ENCODE results near the gene GPC5. TPM values are rescaled to one million over a fixed set of nuclear protein-coding genes. Genes with fewer than 3 reads are reported as not detected.

The GPC5 gene
- total RNA-seq, 1 experiment from 2014 or later = 0.26 TPM

DNA sequence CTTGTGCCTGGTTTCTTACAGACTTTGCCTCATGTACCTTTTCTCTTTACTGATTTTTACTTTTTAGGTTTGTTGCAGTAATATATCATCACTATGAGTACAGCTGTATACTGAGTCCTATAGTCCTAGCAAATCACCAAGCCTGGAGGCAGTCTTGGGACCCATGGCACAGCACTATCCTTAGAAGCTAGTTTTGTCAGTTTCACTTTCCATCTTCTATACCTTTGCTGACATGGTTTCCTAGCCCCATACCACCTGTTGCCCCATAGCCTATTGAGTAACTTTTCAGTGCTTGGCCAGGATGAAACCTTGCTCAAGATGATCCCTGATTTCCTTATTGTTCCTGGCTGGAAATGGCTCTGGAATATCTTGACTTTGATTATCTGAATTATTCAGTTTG lies 826.4 kb downstream of the GPC5 start:
- no peak overlapping the region for H3K27ac ChIP-seq (ENCODE audit: low read length)
- no peak for ATAC-seq
- DNase-seq (ENCODE audit: low read depth, low spot score) = no peak
- no peaks in the 10 kb centered on the region for H3K9me3 ChIP-seq (ENCODE audit: control insufficient read depth, insufficient read depth, low read depth, low read length)
- no TSS peak for BruUV-seq (replicated peaks)
- intact Hi-C loops (cut with micrococcal nuclease; ENCODE audit: unreplicated experiment) = no loop called here
- H3K27me3 ChIP-seq (ENCODE audit: control insufficient read depth, insufficient read depth, low read length) = no peaks in the 10 kb centered on the region
- TF ChIP-seq REST (IDR thresholded peaks at IDR 0.05; ENCODE audit: insufficient read depth in 1 of 2, low read depth in 2 of 2, low read length in 1 of 2) (no peak), SIN3A (IDR thresholded peaks at IDR 0.05; ENCODE audit: borderline replicate concordance, insufficient read depth, low read depth, low read length) (no peak)
- TF ChIP-seq, protein P1, sequence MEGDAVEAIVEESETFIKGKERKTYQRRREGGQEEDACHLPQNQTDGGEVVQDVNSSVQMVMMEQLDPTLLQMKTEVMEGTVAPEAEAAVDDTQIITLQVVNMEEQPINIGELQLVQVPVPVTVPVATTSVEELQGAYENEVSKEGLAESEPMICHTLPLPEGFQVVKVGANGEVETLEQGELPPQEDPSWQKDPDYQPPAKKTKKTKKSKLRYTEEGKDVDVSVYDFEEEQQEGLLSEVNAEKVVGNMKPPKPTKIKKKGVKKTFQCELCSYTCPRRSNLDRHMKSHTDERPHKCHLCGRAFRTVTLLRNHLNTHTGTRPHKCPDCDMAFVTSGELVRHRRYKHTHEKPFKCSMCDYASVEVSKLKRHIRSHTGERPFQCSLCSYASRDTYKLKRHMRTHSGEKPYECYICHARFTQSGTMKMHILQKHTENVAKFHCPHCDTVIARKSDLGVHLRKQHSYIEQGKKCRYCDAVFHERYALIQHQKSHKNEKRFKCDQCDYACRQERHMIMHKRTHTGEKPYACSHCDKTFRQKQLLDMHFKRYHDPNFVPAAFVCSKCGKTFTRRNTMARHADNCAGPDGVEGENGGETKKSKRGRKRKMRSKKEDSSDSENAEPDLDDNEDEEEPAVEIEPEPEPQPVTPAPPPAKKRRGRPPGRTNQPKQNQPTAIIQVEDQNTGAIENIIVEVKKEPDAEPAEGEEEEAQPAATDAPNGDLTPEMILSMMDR (IDR thresholded peaks at IDR 0.05) = no peak
- no peaks in the 10 kb centered on the region for H3K36me3 ChIP-seq (ENCODE audit: control insufficient read depth, insufficient read depth, low read length)
- ChIA-PET POLR2A (no interaction called here), CTCF (no interaction called here)
- H3K4me1 ChIP-seq (ENCODE audit: control insufficient read depth, insufficient read depth, low read length) = no peaks in the 10 kb centered on the region
- in situ Hi-C loops (cut with HindIII; ENCODE audit: low pct_unique_long_range_greater_than_20kb, low sequenced_read_pairs) = no loop called here
- H3K4me3 ChIP-seq (ENCODE audit: low read depth in 2 of 2, low read length in 2 of 2) = no peak overlapping the region

DNA sequence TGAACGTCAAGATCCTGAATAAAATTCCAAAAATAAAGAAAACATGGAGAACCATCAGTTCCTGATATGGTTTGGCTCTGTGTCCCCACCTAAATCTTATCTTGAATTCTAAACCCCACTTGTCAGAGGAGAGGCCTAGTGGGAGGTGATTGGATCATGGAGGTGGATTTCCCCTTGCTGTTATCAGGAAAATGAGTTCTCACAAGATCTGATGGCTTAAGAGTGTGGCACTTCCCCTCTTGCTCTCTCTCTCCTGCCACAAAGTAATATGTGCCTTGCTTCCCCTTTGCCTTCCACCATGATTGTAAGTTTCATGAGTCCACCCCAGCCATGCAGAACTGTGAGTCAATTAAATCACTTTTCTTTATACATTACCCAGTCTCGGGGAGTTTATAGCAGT lies 827.4 kb downstream of the GPC5 start:
- Histone ChIP-seq H3K4me1 (ENCODE audit: control insufficient read depth, insufficient read depth, low read length) (no peaks in the 10 kb centered on the region), H3K36me3 (ENCODE audit: control insufficient read depth, insufficient read depth, low read length) (no peaks in the 10 kb centered on the region), H3K9me3 (ENCODE audit: control insufficient read depth, insufficient read depth, low read depth, low read length) (no peaks in the 10 kb centered on the region), H3K27me3 (ENCODE audit: control insufficient read depth, insufficient read depth, low read length) (no peaks in the 10 kb centered on the region), H3K27ac (ENCODE audit: low read length) (no peak overlapping the region), H3K4me3 (ENCODE audit: low read depth in 2 of 2, low read length in 2 of 2) (no peak overlapping the region)
- intact Hi-C loops (cut with micrococcal nuclease; ENCODE audit: unreplicated experiment) = no loop called here
- CTCF ChIA-PET = no interaction called here
- POLR2A ChIA-PET = no interaction called here
- in situ Hi-C loops (cut with HindIII; ENCODE audit: low pct_unique_long_range_greater_than_20kb, low sequenced_read_pairs) = no loop called here
- BruUV-seq (replicated peaks) = no TSS peak
- TF ChIP-seq REST (IDR thresholded peaks at IDR 0.05; ENCODE audit: insufficient read depth in 1 of 2, low read depth in 2 of 2, low read length in 1 of 2) (no peak), SIN3A (IDR thresholded peaks at IDR 0.05; ENCODE audit: borderline replicate concordance, insufficient read depth, low read depth, low read length) (no peak), POLR2AphosphoS5 (IDR thresholded peaks at IDR 0.05; ENCODE audit: low read depth, low read length) (no peak), TCF7L2 (IDR thresholded peaks at IDR 0.05; ENCODE audit: low read depth, low read length) (no peak)
- TF ChIP-seq, protein P1 (IDR thresholded peaks at IDR 0.05) = no peak
- no peak for DNase-seq (ENCODE audit: low read depth, low spot score)
- no peak for ATAC-seq
